ENCODE data around the gene SOX2.

- TF ChIP-seq, protein P1, sequence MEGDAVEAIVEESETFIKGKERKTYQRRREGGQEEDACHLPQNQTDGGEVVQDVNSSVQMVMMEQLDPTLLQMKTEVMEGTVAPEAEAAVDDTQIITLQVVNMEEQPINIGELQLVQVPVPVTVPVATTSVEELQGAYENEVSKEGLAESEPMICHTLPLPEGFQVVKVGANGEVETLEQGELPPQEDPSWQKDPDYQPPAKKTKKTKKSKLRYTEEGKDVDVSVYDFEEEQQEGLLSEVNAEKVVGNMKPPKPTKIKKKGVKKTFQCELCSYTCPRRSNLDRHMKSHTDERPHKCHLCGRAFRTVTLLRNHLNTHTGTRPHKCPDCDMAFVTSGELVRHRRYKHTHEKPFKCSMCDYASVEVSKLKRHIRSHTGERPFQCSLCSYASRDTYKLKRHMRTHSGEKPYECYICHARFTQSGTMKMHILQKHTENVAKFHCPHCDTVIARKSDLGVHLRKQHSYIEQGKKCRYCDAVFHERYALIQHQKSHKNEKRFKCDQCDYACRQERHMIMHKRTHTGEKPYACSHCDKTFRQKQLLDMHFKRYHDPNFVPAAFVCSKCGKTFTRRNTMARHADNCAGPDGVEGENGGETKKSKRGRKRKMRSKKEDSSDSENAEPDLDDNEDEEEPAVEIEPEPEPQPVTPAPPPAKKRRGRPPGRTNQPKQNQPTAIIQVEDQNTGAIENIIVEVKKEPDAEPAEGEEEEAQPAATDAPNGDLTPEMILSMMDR (IDR thresholded peaks at IDR 0.05) = no peak
- no peak for TF ChIP-seq POLR2A (IDR thresholded peaks at IDR 0.05)
Observed at GRCh38 chr3:181704421-181705085, 7.2 kb upstream of the SOX2 start.

All from thyroid gland (tissue), 4 donors.